Immature natural killer cell (primary cell): Measurements from ENCODE around the gene FANCC. TPM values are rescaled to one million over a fixed set of nuclear protein-coding genes. Genes with fewer than 3 reads are reported as not detected.

Experiments used
- DNase-seq, 3 donors: peaks; one replicate each; pipeline ENCODE4 v3.0.0; 2022; ENCODE audit warnings: mixed read lengths in 1 of 3
- H3K27ac Mint-ChIP-seq, 6 donors: one replicate each; pipeline ENCODE4 v1.8.0; 2020; ENCODE audit warnings: mixed read lengths in 6 of 6, mild to moderate bottlenecking in 5 of 6, inconsistent platforms in 4 of 6, moderate library complexity in 3 of 6
- H3K27me3 Mint-ChIP-seq, 3 donors: one replicate each; pipeline ENCODE4 v1.8.0; 2020 to 2021; ENCODE audit warnings: low read depth in 3 of 3, mild to moderate bottlenecking in 3 of 3, mixed read lengths in 3 of 3, moderate library complexity in 3 of 3, inconsistent platforms in 1 of 3
- H3K36me3 Mint-ChIP-seq, 3 donors: one replicate each; pipeline ENCODE4 v1.8.0; 2020; ENCODE audit warnings: mixed read lengths in 3 of 3, inconsistent platforms in 2 of 3, mild to moderate bottlenecking in 2 of 3
- H3K4me1 Mint-ChIP-seq, 2 donors: one replicate each; pipeline ENCODE4 v1.8.0; 2020; ENCODE audit warnings: inconsistent platforms in 2 of 2, mild to moderate bottlenecking in 2 of 2, mixed read lengths in 2 of 2, moderate library complexity in 1 of 2
- H3K4me3 Mint-ChIP-seq, 5 donors: one replicate each; pipeline ENCODE4 v1.8.0; 2020; ENCODE audit warnings: mild to moderate bottlenecking in 5 of 5, mixed read lengths in 5 of 5, inconsistent platforms in 3 of 5, moderate library complexity in 3 of 5
- H3K9me3 Mint-ChIP-seq, 6 donors: one replicate each; pipeline ENCODE4 v1.8.0; 2020; ENCODE audit warnings: mild to moderate bottlenecking in 6 of 6, mixed read lengths in 6 of 6, inconsistent platforms in 4 of 6, moderate library complexity in 3 of 6
- polyA plus RNA-seq, 3 donors: library from polyadenylated mRNA; unstranded; fragments of 300-500 nt; fragmentation: Illumina TruSeq; gene quantifications; one replicate each; pipeline ENCODE4 v1.2.3, GENCODE V29; 2021

Gene FANCC
- polyA plus RNA-seq, 3 donors from 2014 or later, result 2.4 to 3.4 (median 3.3) TPM

- Mint-ChIP-seq H3K36me3 (peaks cover 0 to 6% (median 5%) of the 10 kb centered on the region in 3 donors), H3K9me3 (no peaks in the 10 kb centered on the region), H3K27ac (no peak overlapping the region), H3K4me1 (no peaks in the 10 kb centered on the region), H3K27me3 (no peaks in the 10 kb centered on the region), H3K4me3 (no peak overlapping the region)
- no peak for DNase-seq
Observed at GRCh38 chr9:95071925-95072324, 245.6 kb downstream of the FANCC start.

DNA sequence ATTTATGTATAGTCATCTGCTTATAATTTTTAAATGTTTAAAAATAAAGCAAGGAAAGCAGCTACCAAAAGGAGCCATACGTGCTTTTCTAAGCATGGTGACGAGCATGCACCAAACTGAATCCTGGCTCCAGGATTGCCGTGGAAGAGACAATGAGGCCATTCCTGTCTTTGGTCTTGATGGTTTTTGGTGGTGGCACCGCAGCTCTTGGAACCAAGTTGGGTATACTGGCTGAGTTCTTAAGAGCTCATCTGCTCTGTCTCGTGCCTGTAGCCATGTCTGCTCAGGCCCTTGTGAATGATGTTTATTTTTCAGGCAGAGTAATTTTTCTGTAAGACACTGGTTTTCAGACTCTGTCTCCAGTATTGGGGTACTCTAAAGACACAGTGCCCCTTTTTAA, 246.1 kb downstream of the FANCC start:
- Mint-ChIP-seq H3K9me3 (no peaks in the 10 kb centered on the region), H3K27ac (no peak overlapping the region), H3K27me3 (no peaks in the 10 kb centered on the region), H3K4me1 (no peaks in the 10 kb centered on the region), H3K36me3 (peaks cover 0 to 6% (median 5%) of the 10 kb centered on the region in 3 donors), H3K4me3 (no peak overlapping the region)
- no peak for DNase-seq

GRCh38 chr9:95070549-95071021, 246.9 kb downstream of the FANCC start:
- no peaks in the 10 kb centered on the region for H3K4me1 Mint-ChIP-seq
- DNase-seq, result no peak
- no peak overlapping the region for H3K27ac Mint-ChIP-seq
- H3K36me3 Mint-ChIP-seq, result peaks cover 0 to 6% (median 5%) of the 10 kb centered on the region in 3 donors
- H3K4me3 Mint-ChIP-seq, result no peak overlapping the region
- no peaks in the 10 kb centered on the region for H3K27me3 Mint-ChIP-seq
- H3K9me3 Mint-ChIP-seq, result no peaks in the 10 kb centered on the region

GRCh38 chr9:95067897-95068296, 249.6 kb downstream of the FANCC start:
- Mint-ChIP-seq H3K9me3 (no peaks in the 10 kb centered on the region), H3K36me3 (peaks cover 0 to 10% (median 4%) of the 10 kb centered on the region in 3 donors), H3K27ac (no peak overlapping the region), H3K4me1 (no peaks in the 10 kb centered on the region), H3K4me3 (no peak overlapping the region), H3K27me3 (peaks cover 0 to under 1% (median 0%) of the 10 kb centered on the region in 3 donors)
- DNase-seq, result no peak

DNA sequence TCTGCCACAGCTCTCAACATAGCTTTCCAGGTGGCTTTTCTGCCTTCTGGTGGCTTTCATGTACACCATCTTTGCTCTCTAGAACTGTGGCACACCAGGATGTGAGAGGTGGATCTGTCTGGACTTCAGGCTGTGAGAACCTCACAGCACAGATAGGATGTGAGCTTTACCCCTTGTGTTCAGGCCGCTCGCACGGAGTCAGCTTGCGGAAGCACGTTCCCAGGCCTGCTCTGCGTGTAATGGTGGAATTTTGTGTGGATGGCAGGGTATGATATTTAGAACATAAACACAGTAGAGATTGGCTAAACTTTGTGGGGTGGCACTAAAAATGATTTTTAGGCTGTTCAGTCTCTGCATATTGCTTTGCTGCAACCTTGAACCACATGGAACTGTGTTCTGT, 250.5 kb downstream of the FANCC start:
- no peak for DNase-seq
- no peaks in the 10 kb centered on the region for H3K9me3 Mint-ChIP-seq
- H3K27me3 Mint-ChIP-seq, result peaks cover 0 to 2% (median 0%) of the 10 kb centered on the region in 3 donors
- peaks cover 0 to 14% (median 5%) of the 10 kb centered on the region in 3 donors for H3K36me3 Mint-ChIP-seq
- no peak overlapping the region for H3K27ac Mint-ChIP-seq
- peaks cover 3 to 8% of the 10 kb centered on the region in 2 donors for H3K4me1 Mint-ChIP-seq
- no peak overlapping the region for H3K4me3 Mint-ChIP-seq

DNA sequence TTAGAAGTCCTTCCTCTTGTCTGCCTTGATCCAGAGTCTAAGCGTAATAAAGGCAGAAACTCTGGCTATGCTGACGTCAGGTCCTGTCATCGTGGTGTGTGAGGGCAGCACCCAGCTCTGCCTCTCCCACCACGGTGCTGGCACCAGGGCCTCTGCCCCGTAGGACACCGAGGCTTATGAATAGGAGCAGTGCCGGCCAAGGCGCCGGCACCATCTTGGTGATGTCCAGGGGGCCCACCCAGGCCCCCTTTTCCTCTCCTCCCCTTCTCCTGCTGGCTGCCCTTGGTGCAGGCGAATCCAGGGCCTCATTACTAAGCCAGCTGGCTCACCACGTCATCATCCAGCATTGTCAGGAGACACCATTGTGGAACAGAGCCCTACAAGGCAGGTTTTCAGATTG, 252.3 kb downstream of the FANCC start:
- DNase-seq, result no peak
- no peaks in the 10 kb centered on the region for H3K9me3 Mint-ChIP-seq
- no peak overlapping the region for H3K4me3 Mint-ChIP-seq
- peaks cover 6 to 14% of the 10 kb centered on the region in 2 donors for H3K4me1 Mint-ChIP-seq
- H3K27me3 Mint-ChIP-seq, result peaks cover 0 to 2% (median 0%) of the 10 kb centered on the region in 3 donors
- H3K36me3 Mint-ChIP-seq, result peaks cover 0 to 14% (median 11%) of the 10 kb centered on the region in 3 donors
- H3K27ac Mint-ChIP-seq, result no peak overlapping the region

DNA sequence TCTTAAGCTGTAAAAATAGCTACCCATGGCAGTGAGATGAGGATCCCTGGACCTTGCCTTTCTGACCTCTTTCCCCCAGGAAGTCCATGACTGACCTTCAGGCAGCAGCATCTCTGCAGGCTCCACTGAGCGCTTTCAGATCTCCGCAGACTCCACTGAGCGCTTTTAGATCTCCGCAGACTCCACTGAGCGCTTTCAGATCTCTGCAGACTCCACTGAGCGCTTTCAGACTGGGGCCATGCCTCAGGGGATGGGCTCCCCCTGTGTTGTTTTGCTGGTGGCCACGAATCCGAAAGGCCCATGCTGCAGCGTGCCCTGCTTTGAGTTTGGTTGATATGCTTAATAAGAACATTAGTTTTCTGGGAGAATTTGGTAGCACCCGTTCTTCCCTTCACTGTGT, 254.2 kb downstream of the FANCC start:
- no peaks in the 10 kb centered on the region for H3K9me3 Mint-ChIP-seq

DNA sequence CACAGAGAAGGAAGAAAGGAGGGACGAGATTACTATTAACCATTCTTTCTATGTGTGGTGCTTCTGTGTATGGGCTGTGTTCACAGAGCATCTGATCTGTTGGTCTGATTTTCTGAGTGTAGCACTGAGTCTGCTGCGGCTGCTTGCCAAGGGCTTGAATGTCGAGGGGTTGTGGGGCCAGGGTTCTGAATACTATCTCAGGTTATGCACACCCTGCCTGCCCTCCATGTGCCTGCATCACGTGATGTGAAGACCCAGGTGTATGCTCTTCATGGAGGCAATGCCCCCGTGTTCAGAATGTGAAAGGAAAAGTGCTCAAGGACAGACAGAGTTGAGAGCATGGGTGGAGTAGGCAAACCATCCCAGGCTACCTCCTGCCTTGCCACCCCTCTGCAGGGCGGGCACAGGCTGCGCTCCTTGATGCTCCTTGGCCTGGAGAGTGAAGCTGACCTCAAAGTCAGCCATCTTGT, 254.9 kb downstream of the FANCC start:
- Mint-ChIP-seq H3K36me3 (peaks cover 0 to 11% (median 9%) of the 10 kb centered on the region in 3 donors), H3K4me3 (no peak overlapping the region), H3K27ac (no peak overlapping the region), H3K4me1 (peaks cover 6 to 14% of the 10 kb centered on the region in 2 donors), H3K27me3 (peaks cover 0 to 2% (median 0%) of the 10 kb centered on the region in 3 donors), H3K9me3 (no peaks in the 10 kb centered on the region)
- no peak for DNase-seq

More for the DNA sequence above, 254.2 kb downstream of the FANCC start:
- H3K27ac Mint-ChIP-seq, result peak overlapping the region in 1 of 6 donors; percentile 69
- H3K4me3 Mint-ChIP-seq, result no peak overlapping the region
- peaks cover 0 to 2% (median 0%) of the 10 kb centered on the region in 3 donors for H3K27me3 Mint-ChIP-seq
- H3K4me1 Mint-ChIP-seq, result peaks cover 6 to 14% of the 10 kb centered on the region in 2 donors
- no peak for DNase-seq
- peaks cover 0 to 12% (median 11%) of the 10 kb centered on the region in 3 donors for H3K36me3 Mint-ChIP-seq

DNA sequence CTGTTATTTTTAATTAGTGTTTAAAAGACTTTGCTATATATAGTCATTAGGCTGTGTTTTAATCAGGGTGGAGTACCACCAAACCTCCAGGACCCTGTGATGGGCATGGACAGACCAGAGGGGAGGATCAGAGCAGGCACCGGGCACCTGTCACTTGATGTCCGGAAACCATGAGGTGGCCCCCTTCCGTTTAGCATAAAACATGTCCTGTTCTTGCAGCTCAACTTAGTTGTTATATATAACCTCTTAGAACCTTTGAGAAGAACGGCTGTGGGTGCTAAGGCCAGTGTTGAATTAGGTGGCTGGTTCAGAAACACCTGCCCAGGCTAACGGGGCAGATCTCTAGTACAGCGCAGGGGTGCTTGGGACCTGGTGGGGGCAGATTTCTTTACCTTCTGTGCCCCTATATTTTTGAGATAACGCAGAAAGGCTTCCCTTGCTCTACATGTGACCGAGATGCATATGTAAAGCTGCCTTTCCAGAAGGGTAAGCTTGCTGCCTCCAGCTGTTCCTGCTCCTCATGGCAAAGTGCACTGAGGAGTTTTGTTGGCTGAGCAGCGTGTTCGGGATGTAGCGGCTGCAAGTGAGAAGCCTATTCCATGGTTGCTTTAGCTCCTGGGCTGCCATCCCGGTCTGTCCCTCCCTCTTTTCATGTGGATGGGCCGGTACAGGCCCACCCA, 255.5 kb downstream of the FANCC start:
- Mint-ChIP-seq H3K4me1 (peaks cover 6 to 14% of the 10 kb centered on the region in 2 donors), H3K4me3 (no peak overlapping the region), H3K9me3 (no peaks in the 10 kb centered on the region), H3K27ac (no peak overlapping the region), H3K27me3 (peaks cover 0 to 2% (median 0%) of the 10 kb centered on the region in 3 donors), H3K36me3 (peaks cover 0 to 11% (median 9%) of the 10 kb centered on the region in 3 donors)
- DNase-seq, result no peak

GRCh38 chr9:95060916-95061315, 256.6 kb downstream of the FANCC start:
- Mint-ChIP-seq H3K36me3 (peaks cover 0 to 11% (median 9%) of the 10 kb centered on the region in 3 donors), H3K9me3 (no peaks in the 10 kb centered on the region), H3K4me3 (no peak overlapping the region), H3K27ac (peak overlapping the region in 1 of 6 donors; percentile 53), H3K27me3 (peaks cover 0 to 2% (median 0%) of the 10 kb centered on the region in 3 donors), H3K4me1 (peaks cover 6 to 14% of the 10 kb centered on the region in 2 donors)
- no peak for DNase-seq

GRCh38 chr9:95060234-95060633, 257.3 kb downstream of the FANCC start:
- peaks cover 0 to 4% (median 4%) of the 10 kb centered on the region in 3 donors for H3K27me3 Mint-ChIP-seq
- no peaks in the 10 kb centered on the region for H3K9me3 Mint-ChIP-seq
- no peak overlapping the region for H3K4me3 Mint-ChIP-seq
- no peak for DNase-seq
- H3K4me1 Mint-ChIP-seq, result peaks cover 6 to 14% of the 10 kb centered on the region in 2 donors
- H3K36me3 Mint-ChIP-seq, result peaks cover 0 to 11% (median 9%) of the 10 kb centered on the region in 3 donors
- H3K27ac Mint-ChIP-seq, result peak overlapping the region in 1 of 6 donors; percentile 33

DNA sequence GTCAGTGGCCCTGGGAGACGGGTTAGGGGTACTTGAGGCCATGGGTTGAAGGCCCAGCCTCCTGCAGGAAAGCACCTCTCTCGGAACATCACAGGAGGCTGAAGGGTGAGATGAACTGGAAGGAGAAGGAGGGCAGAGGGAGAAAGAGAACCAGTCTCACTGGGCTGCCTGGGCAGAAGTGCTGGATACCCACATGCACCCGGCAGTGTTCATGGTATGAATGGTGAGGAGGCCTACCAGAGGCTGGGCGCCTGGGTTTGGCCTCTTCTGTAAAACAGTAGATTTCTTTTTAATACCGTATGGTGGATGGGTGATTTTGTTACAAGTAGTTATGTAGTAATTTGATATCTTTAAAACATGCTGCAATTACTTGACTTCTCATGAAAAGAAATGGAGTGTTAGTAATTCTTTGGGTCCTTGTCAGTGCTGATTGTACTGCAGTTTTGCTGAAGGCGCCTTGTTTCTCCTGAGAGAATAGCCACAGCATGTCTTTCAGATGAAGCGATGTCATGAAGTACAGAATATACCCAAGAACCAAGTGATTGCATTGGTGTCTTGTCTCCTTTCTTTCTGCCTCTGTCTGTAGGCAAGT, 258.6 kb downstream of the FANCC start:
- Mint-ChIP-seq H3K9me3 (no peaks in the 10 kb centered on the region), H3K27me3 (peaks cover 0 to 4% (median 4%) of the 10 kb centered on the region in 3 donors), H3K4me3 (no peak overlapping the region), H3K4me1 (peaks cover 6 to 14% of the 10 kb centered on the region in 2 donors), H3K36me3 (peaks cover 0 to 13% (median 9%) of the 10 kb centered on the region in 3 donors), H3K27ac (no peak overlapping the region)
- DNase-seq, result no peak

DNA sequence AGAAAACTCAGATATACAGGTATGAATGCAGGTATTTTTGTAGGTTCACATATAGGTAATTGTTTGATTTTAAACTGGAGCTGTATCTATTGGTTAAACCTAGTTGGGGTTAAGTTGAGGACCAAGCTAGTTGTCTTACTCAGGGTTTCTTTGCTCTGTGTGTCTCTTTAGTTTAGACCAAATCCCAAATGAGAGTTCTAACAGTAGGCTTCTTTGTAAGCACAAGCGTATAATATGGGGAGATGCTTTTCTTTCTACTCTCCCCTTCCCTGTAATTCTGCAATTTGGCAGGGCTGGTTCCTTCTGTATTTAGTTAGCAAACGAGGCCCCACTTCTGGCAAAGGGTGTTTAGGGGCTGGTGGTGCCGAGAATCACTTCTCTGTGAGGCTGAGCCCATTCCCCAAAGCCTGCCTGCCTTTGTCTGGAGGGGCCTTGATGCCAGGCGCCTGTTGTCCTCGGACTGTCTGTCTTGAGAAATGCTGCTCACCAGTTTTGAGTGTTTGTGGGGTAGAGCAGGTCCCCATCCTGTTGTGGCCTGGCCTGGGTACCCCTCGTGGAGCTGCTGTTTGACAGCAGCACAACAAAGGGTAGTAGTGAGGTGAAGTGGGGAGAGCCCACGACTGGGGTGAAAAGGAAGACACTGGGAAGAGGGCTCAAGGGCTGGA, 259.3 kb downstream of the FANCC start:
- no peak overlapping the region for H3K27ac Mint-ChIP-seq
- no peaks in the 10 kb centered on the region for H3K9me3 Mint-ChIP-seq
- no peak overlapping the region for H3K4me3 Mint-ChIP-seq

More for the DNA sequence above, 259.3 kb downstream of the FANCC start:
- Mint-ChIP-seq H3K4me1 (peaks cover 6 to 14% of the 10 kb centered on the region in 2 donors), H3K27me3 (peaks cover 0 to 4% (median 4%) of the 10 kb centered on the region in 3 donors), H3K36me3 (peaks cover 0 to 9% (median 3%) of the 10 kb centered on the region in 3 donors)
- no peak for DNase-seq
